A549 (cell line): ENCODE measurements around the gene NR2F1. TPM values are rescaled to one million over a fixed set of nuclear protein-coding genes. Genes with fewer than 3 reads are reported as not detected.

Experiments
- ATAC-seq, 2 experiments: fragments of 200-7000 bp in 1 of 2; fragments of >200 bp in 1 of 2; cut with Nextera tagmentation in 1 of 2; cut with Tn5 transposase in 1 of 2; 3 replicates each; pipeline versions ENCODE4 v1.8.0 to v1.9.1; 2018 to 2020; ENCODE audit warnings: mild to moderate bottlenecking in 1 of 2, moderate library complexity in 1 of 2
- CTCF ChIA-PET: fragments of 300-600 bp; sonication (Branson Sonifier 250); formaldehyde crosslinking; extraction: SDS; loops from one replicate; lab custom pipeline; 2021; ENCODE audit warnings: antibody characterized with exemption, inconsistent platforms; lab: Yijun Ruan, JAX
- POLR2A ChIA-PET: fragments of 350-600 bp; formaldehyde crosslinking; extraction: SDS; loops from one replicate; lab custom pipeline; 2021; ENCODE audit warnings: antibody characterized with exemption, inconsistent platforms; lab: Yijun Ruan, JAX
- DNase-seq, 2 experiments: peaks; one replicate each; pipeline versions ENCODE4 v3.0.0 to v3.0.0-alpha.2; 2011 to 2016; ENCODE audit warnings: low read depth in 1 of 2, low spot score in 1 of 2
- FAIRE-seq: peaks from 2 replicates; lab custom pipeline; 2011; peaks lifted over from hg19 to GRCh38; lab: Jason Lieb, UNC
- H3K27ac ChIP-seq, 2 experiments: fragments of >200 bp; sonication (Bioruptor Twin); formaldehyde crosslinking; 3 replicates each; pipeline ENCODE4 v1.5.1; 2016 to 2017
- H3K4me1 ChIP-seq: fragments of >200 bp; sonication (Bioruptor Twin); formaldehyde crosslinking; 3 replicates; pipeline ENCODE4 v1.6.1; 2016
- H3K4me2 ChIP-seq: fragments of >200 bp; sonication (Bioruptor Twin); formaldehyde crosslinking; 3 replicates; pipeline ENCODE4 v1.6.1; 2016
- H3K4me3 ChIP-seq: fragments of >200 bp; sonication (Bioruptor Twin); formaldehyde crosslinking; 3 replicates; pipeline ENCODE4 v1.5.1; 2016
- H3K9me3 ChIP-seq: fragments of >200 bp; sonication (Bioruptor Twin); formaldehyde crosslinking; 3 replicates; pipeline ENCODE4 v1.6.1; 2016
- BCL3 ChIP-seq: fragments of >200 bp; sonication (Bioruptor Twin); formaldehyde crosslinking; IDR thresholded peaks from 3 replicates; pipeline ENCODE4 v1.6.1; 2016
- CHD2 ChIP-seq: fragments of 150-350 bp; IDR thresholded peaks from 2 replicates; pipeline ENCODE4 v1.6.1; 2014; ENCODE audit warnings: low read length; ENCODE audit not compliant: partially characterized antibody
- E2F6 ChIP-seq: IDR thresholded peaks from 2 replicates; pipeline ENCODE4 v1.6.1; 2012; ENCODE audit warnings: low read depth, borderline replicate concordance
- EP300 ChIP-seq, 2 experiments: fragments of >200 bp; sonication (Bioruptor Twin); formaldehyde crosslinking; IDR thresholded peaks; 2 replicates in 1 of 2; 3 replicates in 1 of 2; pipeline ENCODE4 v1.6.1; 2016 to 2017
- ESRRA ChIP-seq: fragments of 150-350 bp; IDR thresholded peaks from 2 replicates; pipeline ENCODE4 v1.6.1; 2014; ENCODE audit warnings: mild to moderate bottlenecking, low read length, borderline replicate concordance
- FOSB ChIP-seq: fragments of 250-450 bp; sonication (Bioruptor Pico); IDR thresholded peaks from 2 replicates; pipeline ENCODE4 v1.5.0; 2020; ENCODE audit warnings: mild to moderate bottlenecking, moderate library complexity
- FOSL2 ChIP-seq, 2 experiments: fragments of 450-650 bp in 1 of 2; fragments of >200 bp in 1 of 2; sonication (Bioruptor Twin) in 1 of 2; formaldehyde crosslinking; IDR thresholded peaks; 2 replicates each; pipeline versions ENCODE4 v1.5.0 to v1.6.1; 2016 to 2020; ENCODE audit warnings: mild to moderate bottlenecking in 1 of 2, moderate library complexity in 1 of 2
- GATA3 ChIP-seq: IDR thresholded peaks from 2 replicates; pipeline ENCODE4 v1.6.1; 2012; ENCODE audit warnings: borderline replicate concordance
- HES2 ChIP-seq: fragments of >200 bp; sonication (Bioruptor Twin); formaldehyde crosslinking; IDR thresholded peaks from 2 replicates; pipeline ENCODE4 v1.6.1; 2016
- HMGXB4 ChIP-seq: fragments of 250-450 bp; sonication (Bioruptor Pico); IDR thresholded peaks from 2 replicates; pipeline ENCODE4 v1.5.0; 2021; ENCODE audit warnings: mild to moderate bottlenecking, moderate library complexity, borderline replicate concordance
- JUN ChIP-seq, 2 experiments: fragments of >200 bp; sonication (Bioruptor Twin); formaldehyde crosslinking; IDR thresholded peaks; 2 replicates in 1 of 2; 3 replicates in 1 of 2; pipeline ENCODE4 v1.6.1; 2016 to 2017
- KDM5A ChIP-seq: fragments of 200-600 bp; sonication (generic); IDR thresholded peaks from 2 replicates; pipeline ENCODE4 v1.6.1; 2016; ENCODE audit warnings: antibody characterized with exemption, mild to moderate bottlenecking
- MAFK ChIP-seq: fragments of 450-650 bp; IDR thresholded peaks from 2 replicates; pipeline ENCODE4 v1.6.1; 2014; ENCODE audit not compliant: partially characterized antibody
- NPAS2 ChIP-seq: fragments of 250-450 bp; sonication (Bioruptor Pico); IDR thresholded peaks from 2 replicates; pipeline ENCODE4 v1.8.0; 2022; ENCODE audit warnings: mild to moderate bottlenecking, moderate library complexity, borderline replicate concordance
- PBX3 ChIP-seq: IDR thresholded peaks from 2 replicates; pipeline ENCODE4 v1.6.1; 2012
- PHF8 ChIP-seq: fragments of 200-600 bp; sonication (generic); IDR thresholded peaks from 2 replicates; pipeline ENCODE4 v1.6.1; 2016; ENCODE audit warnings: low read depth, mild to moderate bottlenecking, antibody characterized with exemption, moderate library complexity, borderline replicate concordance
- POLR2AphosphoS2 ChIP-seq: conservative IDR thresholded peaks from 2 replicates; pipeline ENCODE4 v1.6.1; 2012; ENCODE audit warnings: low read length, improper control_type of control experiment, inconsistent platforms
- RAD21 ChIP-seq, 2 experiments: fragments of >200 bp in 1 of 2; sonication (Bioruptor Twin) in 1 of 2; formaldehyde crosslinking in 1 of 2; IDR thresholded peaks in 1 of 2; conservative IDR thresholded peaks in 1 of 2; 2 replicates in 1 of 2; 3 replicates in 1 of 2; pipeline ENCODE4 v1.6.1; 2012 to 2018; ENCODE audit warnings: inconsistent platforms in 1 of 2
- RCOR1 ChIP-seq: fragments of 150-350 bp; IDR thresholded peaks from 2 replicates; pipeline ENCODE4 v1.6.1; 2014; ENCODE audit warnings: antibody characterized with exemption, low read length, low read depth
- RNF2 ChIP-seq: fragments of 200-600 bp; sonication (generic); IDR thresholded peaks from 2 replicates; pipeline ENCODE4 v1.6.1; 2016; ENCODE audit warnings: low read depth, mild to moderate bottlenecking, antibody characterized with exemption, moderate library complexity, borderline replicate concordance
- SMC3 ChIP-seq: fragments of >200 bp; sonication (Bioruptor Twin); formaldehyde crosslinking; IDR thresholded peaks from 3 replicates; pipeline ENCODE4 v1.6.1; 2018; ENCODE audit warnings: inconsistent platforms
- TP53 ChIP-seq: fragments of 250-450 bp; sonication (Bioruptor Pico); IDR thresholded peaks from 2 replicates; pipeline ENCODE4 v1.5.0; 2021; ENCODE audit warnings: mild to moderate bottlenecking, moderate library complexity
- ZSCAN20 ChIP-seq: fragments of 250-450 bp; sonication (Bioruptor Pico); IDR thresholded peaks from 2 replicates; pipeline ENCODE4 v1.8.0; 2022; ENCODE audit warnings: mild to moderate bottlenecking, moderate library complexity
- WGBS: methylation state at CpG from one replicate; pipeline ENCODE4 v1.1.6; 2017; ENCODE audit errors: missing lambda C conversion rate; 5-methylcytosine and 5-hydroxymethylcytosine counted together
- polyA plus RNA-seq, 4 experiments: library from polyadenylated mRNA; depleted of rRNA in 3 of 4; stranded (reverse); fragments of >200 nt; fragmentation: RNase III in 1 of 4; extraction: RNeasy Plus Mini Kit Qiagen cat#74134 plus additional on column Dnase treatment in 1 of 4; gene quantifications; 2 replicates in 3 of 4; 3 replicates in 1 of 4; pipeline ENCODE4 v1.2.3, GENCODE V29; 2011 to 2017

The NR2F1 gene
- polyA plus RNA-seq, 2 of the 4 experiments (the other 2 are of a cell fraction) = 5.0 to 5.2 TPM

- H3K9me3 ChIP-seq = no peaks in the 10 kb centered on the region
- peak overlapping the region; percentile 99; the same call in 2 of the 3 replicates for H3K4me2 ChIP-seq
- 86% methylated on average over 11 of the region's 11 CpGs for WGBS
- FAIRE-seq (no peak), ATAC-seq (no peak), DNase-seq (no peak)
- POLR2A ChIA-PET = no interaction called here
- no peak for TF ChIP-seq ZSCAN20 (CRISPR knock-in tag)
- no peak for TF ChIP-seq RCOR1
- TF ChIP-seq FOSL2 (IDR thresholded peaks at IDR 0.05) = no peak
- TF ChIP-seq FOSL2 (CRISPR knock-in tag; IDR thresholded peaks at IDR 0.05) = no peak
- TF ChIP-seq KDM5A = no peak
- TF ChIP-seq JUN (IDR thresholded peaks at IDR 0.05) = no peak
- TF ChIP-seq HMGXB4 (CRISPR knock-in tag) = no peak
- CTCF ChIA-PET = interaction anchor here (0.6 to 1.3 kb wide), 4 partner anchors 11 to 1275 kb away, joined by 3 to 4 read pairs (median 4); no protein-coding TSS in a partner anchor
- H3K4me3 ChIP-seq = no peak overlapping the region
- H3K4me1 ChIP-seq = 0 out of 3 replicates have a peak, but pooled peaks cover 2% of the 10 kb centered on the region
- no peak overlapping the region for H3K27ac ChIP-seq
Observed at GRCh38 chr5:93586736-93587596, 3.9 kb downstream of the NR2F1 start.

- 97% methylated on average over 58 of the region's 59 CpGs for WGBS
- H3K4me2 ChIP-seq = no peak overlapping the region
- no peak overlapping the region for H3K4me3 ChIP-seq
- H3K9me3 ChIP-seq = no peaks in the 10 kb centered on the region
- H3K4me1 ChIP-seq = 0 out of 3 replicates have a peak, but pooled peaks cover 2% of the 10 kb centered on the region
- H3K27ac ChIP-seq = no peak overlapping the region
- ATAC-seq (no peak), DNase-seq (no peak), FAIRE-seq (no peak)
- POLR2A ChIA-PET = no interaction called here
- TF ChIP-seq RNF2 (no peak), SMC3 (no peak), E2F6 (no peak)
- CTCF ChIA-PET = no interaction called here
Observed at GRCh38 chr5:93587597-93588351, 4.8 kb downstream of the NR2F1 start.

- TF ChIP-seq TP53 (CRISPR knock-in tag) (no peak), FOSB (no peak), NPAS2 (CRISPR knock-in tag) (no peak), HES2 (no peak), PBX3 (no peak), PHF8 (no peak), GATA3 (no peak), EP300 (IDR thresholded peaks at IDR 0.05) (no peak), RAD21 (conservative IDR thresholded peaks at IDR 0.05 in 1 of 2, IDR thresholded peaks at IDR 0.05 in 1 of 2) (no peak), ESRRA (no peak), CHD2 (no peak), BCL3 (no peak), POLR2AphosphoS2 (no peak), ZSCAN20 (CRISPR knock-in tag) (no peak), MAFK (no peak)
- TF ChIP-seq, all 56 proteins: peak for 0
- ChIA-PET CTCF (no interaction called here), POLR2A (no interaction called here)
- Histone ChIP-seq H3K4me2 (no peak overlapping the region), H3K27ac (no peak overlapping the region), H3K4me3 (no peak overlapping the region), H3K4me1 (0 out of 3 replicates have a peak, but pooled peaks cover 2% of the 10 kb centered on the region), H3K9me3 (no peaks in the 10 kb centered on the region)
- FAIRE-seq = no peak
- no peak for DNase-seq
- WGBS = 93% methylated on average over 55 of the region's 78 CpGs
- no peak for ATAC-seq
Observed at GRCh38 chr5:93588352-93589151, 5.5 kb downstream of the NR2F1 start.
